CD4-positive, alpha-beta T cell treated with Interleukin-6 for 4 hours (primary cell): ENCODE data around the gene URAD.

Experiments used
- DNase-seq: peaks from one replicate; pipeline ENCODE4 v3.0.0-alpha.2; 2020; ENCODE audit warnings: mixed read lengths

Gene URAD

DNA sequence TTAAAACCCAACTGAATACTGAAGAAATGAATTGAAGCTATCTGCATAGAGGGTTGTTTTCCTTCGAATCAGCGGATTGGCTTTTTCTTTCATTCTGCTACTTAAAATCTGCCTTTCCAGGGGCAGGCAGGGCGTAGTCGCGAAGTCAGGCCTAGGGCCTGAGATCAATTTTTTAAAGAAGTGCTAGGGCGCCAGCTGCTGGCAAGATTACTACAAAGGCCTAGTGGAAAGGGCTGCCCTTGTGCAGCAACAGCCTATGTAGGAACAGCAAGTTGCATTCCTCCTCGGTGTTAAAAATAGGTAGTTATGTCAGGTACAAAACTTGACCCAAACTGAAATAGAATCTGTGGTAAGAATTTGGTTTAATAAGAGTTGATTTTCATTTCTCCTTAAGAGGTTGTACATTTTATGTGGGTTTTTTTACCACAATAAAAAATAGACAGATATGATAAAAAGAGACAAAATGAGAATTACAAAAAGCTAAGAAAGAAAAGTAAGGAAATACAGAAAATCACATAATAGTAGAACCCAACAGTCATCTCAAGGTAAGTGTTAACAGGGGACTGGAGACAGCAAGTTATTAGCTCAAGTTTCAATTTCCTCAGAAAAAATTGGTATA lies 9.5 kb upstream of the URAD start:
- peak; percentile 13 for DNase-seq

DNA sequence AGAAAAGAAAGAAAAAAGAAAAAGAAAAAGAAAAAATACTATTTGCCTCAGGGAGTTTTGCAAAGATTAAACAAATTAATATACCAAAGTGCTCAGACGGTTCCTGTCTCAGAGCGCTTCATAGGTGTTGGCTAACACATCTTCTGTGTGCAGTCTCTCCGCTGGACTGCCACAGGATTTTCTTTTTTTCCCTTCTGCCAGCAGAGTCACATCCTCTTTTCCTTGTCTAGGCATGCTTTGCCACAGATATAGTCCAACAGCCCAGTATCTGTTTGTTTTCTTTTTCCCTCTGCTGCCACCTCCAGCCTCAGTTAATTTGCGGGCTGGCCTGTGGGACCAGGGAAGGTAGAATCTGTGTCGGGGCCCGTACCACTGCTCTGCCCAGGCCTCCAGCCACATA lies 3.4 kb upstream of the URAD start:
- DNase-seq: no peak

DNA sequence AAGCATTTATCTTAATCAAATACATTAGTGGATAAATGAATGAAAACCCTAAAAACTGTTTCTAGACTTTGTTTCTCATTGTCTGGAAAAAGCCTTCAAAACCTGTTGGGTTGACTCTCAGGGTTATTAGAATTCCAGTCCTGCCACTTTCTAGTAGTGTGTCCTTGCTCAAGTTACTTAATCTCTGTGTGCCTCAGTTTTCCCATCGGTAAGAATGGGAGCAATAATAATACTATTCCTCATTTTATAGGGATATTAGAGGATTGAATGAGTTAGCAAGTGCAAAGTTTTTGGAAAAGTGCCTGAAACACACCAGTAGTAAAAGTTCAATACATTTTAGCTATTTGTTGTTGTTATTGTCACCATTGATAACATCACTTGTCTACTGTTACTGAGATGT lies 2.9 kb downstream of the URAD start:
- DNase-seq: no peak

DNA sequence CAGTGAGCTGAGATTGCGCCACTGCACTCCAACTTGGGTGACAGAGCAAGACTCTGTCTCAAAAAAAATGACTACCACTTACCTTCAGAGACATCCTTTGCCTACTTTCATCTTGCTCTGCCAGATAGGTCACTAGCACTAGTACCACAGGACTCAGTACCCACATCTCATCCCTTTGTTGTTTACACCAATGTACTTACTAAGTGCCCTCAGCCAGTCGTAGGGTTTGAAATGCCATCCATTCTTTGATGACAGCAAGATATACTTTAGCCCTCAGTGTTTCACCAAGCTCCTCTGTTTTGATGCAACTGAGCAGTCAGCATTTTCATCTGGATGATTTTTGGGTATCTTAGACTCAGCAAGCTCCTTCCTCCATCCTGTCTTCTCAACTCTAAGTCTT lies 6.1 kb downstream of the URAD start:
- DNase-seq: no peak

DNA sequence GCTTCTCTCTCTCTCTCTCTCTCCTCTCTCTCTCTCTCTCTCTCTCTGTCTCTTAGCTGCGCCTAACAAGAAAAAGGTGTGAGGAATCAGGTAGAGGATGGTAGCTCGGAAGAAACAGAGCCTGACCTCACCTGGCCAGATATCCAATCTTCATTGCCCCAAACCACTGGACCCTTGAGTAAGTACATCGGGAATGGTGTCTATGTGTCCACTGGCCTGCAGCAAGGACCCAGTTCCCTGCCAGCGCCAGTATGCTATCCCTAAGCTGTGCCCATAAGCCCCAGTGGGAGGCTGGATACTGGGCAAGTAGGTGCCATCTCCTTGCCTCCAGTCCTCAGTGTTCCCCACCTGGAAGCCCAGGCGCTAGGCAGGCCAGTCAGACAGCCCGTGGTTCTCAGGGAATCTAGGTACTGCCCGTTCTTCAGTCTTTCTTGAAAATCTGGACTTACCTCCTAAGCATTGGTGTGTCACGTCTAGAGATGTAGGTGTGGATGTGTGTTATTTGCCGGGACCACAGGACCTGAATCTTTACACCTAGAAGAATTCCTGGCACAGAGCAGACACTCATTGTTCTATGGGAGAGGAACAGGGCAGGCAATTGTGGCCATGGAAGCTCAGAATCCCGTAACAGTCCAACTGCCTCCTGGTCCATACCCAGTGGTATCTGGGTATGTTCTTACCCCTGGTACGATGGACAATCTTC lies 7.3 kb downstream of the URAD start:
- DNase-seq: no peak

DNA sequence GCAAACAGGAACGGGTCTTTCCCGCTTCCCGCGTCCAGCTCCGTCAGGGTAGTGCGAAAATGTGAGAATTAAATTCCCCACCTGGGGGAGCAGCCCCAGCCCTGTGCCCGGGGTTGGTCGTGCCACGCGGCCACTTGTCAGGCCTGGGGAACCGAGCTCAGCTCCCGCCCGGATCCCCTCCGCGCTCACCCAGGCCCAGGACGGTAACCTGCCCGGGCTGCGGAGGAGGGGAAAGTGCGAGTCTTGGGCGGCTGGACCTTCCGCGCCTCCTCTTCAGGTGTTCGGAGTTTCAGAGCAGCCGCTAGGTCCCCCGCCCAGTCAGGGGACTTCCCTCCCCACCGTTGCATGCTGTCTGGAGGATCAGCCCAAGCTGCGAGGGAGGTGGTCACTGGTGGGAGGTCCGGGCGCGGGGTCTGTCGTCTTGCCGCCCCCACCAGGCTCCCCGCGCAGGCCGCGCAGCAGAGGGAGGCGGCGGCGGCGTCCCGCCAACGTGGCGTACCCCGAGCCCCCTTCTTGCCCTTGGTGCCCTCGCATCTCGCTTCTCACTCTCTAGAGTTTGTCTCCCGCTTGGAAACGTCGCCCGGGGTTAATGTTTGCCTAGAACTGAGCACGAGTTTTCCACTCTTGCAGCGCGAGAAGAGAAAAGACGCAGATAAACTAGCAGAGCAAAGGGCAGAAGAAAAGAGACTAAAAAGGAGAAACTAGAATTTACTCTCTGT lies 8.1 kb downstream of the URAD start:
- no peak for DNase-seq

DNA sequence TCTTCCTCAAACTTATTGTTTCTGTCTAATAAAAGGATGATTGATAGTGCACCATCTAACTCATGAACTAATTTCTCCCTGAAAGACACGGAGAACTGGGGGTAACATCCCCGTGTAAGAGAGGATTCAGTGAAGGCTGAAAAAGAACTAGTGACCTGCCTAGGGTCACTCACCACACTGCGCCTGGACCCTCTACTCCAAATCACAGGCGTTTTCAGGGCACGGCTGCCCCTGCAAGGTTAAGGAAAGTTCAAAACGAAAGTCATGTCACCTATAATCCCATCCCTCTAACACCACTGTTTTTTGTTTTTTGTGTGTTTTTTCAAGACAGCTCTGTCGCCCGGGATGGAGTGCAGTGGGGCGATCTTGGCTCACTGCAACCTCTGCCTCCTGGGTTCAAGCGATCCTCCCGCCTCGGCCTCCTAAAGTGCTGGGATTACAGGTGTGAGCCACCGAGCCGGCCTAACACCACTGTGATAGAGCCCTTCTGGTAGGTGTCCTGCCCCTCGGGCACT lies 8.7 kb downstream of the URAD start:
- no peak for DNase-seq

DNA sequence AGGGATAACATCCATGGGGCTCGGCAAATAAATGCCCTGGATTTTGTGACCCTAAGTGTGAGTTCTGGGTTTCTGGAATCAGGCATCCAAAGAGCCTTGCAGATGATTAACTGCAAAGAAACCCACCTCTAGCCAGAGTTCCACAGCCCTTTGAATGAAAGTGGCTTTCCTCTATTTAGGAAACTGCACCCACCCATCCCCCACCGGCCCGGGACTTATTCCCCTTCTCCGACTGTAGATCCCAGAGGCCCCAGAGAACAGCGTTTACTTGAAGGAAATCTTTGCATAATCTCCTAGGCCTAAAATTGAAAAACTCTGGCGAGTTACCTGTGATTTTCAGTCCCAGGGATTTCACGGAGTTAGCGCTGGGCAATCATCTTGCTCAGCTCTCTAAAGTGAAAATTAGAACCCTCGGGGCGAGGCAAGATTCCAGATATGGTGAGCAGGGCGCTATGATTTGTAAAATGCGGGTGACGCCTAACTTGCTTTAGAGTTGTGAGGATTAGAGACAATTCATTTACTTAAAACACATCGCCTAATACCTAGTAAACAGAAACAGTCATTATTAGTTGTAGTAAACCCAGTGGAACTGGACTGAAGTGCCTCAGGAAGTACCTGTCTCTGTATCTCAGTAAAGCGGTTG lies 9.4 kb downstream of the URAD start:
- DNase-seq: no peak

DNA sequence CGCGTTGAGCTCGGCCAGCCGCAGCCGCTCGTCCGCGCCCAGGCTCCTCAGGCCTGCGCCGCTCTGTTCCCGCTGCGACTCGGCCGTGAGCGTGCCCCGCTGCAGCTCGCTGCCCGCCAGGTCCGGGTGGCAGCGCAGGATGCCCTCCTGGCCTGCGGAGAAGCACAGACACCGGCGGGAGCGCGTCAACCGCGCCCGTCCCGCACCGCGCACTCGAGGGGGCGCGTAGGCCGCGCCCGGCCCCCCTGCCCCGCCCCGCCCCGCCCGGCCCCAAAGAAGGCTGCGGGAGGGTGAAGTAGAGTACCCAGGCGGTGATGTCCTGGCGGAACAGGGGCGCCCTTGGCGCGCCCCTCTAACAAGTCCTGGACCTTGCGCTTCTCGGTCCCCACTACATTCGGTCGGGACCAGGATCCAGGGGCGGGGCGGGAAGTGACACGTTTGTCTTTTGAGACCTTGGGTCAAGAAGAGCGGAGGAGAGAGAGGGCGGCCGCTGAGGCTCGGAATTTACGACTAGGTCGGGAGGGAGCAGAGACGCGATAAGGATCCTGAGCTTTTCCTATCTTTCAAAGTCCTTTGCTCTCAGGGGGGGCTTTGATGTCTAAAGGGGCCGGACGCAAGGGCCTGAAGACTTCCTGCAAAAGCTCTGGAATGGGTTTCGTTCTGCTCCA lies 10.1 kb downstream of the URAD start:
- DNase-seq: no peak

DNA sequence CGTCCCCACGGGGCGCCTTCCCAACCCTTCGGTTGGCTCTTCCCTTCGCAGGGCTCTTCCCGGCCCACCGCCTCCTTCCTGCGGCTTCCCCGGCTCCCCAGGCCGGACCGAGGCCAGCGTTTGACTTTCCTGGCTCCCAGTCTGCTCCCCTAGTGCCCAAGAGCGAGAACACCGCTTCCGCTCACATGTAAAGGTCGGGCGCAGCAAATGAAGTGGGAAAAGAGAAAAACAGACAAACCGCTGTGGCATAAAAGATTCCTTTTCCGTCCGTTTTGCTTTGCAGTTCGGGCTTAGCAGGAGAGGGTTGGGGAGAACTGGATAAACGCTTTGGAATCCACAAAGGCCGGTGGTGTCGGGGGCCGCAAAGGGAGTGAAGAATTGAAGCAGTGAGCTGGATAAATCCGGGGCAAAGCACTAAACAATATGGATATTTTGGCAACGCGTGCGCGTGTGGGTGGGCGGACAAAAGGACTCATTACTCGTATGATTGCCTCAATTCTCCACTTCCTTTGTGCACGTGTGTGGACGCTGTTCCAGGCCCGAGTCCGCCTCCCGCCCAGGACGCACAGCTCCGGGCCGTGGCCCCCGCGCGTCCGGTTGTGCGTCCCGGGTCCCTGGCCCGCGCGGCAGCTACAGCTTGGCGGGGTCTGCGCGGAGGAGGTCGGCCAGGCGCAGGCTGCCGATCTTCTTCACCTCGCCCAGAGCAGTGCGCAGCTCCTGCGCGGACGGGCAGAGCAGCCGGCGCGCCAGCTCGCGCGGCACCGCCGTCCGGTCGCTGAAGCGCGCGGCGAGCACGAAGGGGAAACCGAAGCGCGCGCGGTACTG lies 10.8 kb downstream of the URAD start:
- no peak for DNase-seq

DNA sequence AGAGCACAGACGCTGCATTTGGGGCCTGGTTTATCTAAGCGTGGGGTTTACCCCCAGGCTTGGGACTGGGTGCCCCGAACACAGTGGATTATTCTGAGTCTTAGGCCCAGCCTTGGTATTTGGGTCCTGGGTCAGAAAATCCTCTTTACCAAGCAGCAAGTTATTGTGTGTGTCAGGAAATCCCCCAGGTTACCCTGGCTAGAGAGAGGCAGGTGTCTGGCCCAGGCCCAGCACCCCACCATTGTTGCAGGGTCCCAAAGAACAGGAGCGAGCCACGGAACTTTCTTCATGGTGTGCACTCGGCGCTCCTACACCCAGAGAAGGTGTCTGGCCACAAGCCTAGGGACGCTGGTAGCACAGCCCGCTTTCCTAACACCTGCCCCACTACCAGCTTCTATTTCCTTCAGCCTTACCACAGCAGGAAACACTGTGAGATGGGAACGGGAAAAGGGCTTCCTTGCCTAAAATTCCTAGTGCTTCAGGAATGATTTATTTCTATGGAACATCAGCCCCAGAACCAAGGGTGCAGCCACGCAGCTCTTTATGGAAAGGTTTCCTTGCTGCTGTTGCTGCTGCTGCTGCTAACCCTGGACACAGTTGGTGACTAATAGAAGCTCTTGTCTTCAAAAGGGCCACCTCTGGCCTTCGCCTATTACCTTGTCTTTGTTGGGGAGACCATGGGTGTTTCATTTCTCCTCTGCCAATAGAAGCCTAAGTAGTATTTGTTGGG lies 12.0 kb downstream of the URAD start:
- no peak for DNase-seq

DNA sequence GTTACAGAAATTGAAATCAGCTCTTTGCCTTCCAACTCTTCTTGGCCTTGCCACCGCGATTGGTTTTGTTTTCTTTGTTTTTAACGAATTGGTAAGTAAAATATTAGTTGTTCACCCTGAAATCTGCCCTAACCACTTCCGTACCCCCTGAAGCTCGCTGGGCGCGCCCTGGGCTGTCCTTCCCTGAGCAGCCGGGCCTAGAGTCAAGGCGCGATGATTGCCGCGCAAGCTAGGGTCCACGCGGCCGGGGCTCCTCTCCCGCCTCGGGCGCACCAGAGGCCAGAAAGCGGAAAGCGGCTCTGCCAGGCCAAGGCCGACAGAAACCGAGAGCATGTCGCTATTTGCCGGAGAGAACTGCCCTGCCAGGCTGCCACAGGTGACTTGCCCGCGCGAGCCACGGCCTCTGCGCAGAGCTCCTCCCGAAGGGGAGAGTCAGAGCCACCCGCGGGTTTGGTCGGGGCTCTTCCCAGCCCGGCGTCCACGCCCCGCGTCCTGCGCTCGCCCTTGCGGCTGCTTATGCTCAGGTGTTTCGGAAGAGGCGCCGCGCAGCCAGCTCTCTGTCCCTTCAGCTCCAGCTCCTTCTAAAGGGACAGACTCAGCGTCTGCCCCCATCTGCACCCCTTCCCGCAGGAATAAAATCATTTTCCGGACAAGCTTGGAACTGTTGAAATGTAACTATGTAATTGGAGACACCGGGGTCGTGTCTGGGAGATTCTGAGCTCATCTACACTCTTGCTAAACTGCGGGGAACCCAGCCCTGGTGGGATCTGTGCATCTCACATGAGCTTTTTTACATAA lies 12.7 kb downstream of the URAD start:
- no peak for DNase-seq

DNA sequence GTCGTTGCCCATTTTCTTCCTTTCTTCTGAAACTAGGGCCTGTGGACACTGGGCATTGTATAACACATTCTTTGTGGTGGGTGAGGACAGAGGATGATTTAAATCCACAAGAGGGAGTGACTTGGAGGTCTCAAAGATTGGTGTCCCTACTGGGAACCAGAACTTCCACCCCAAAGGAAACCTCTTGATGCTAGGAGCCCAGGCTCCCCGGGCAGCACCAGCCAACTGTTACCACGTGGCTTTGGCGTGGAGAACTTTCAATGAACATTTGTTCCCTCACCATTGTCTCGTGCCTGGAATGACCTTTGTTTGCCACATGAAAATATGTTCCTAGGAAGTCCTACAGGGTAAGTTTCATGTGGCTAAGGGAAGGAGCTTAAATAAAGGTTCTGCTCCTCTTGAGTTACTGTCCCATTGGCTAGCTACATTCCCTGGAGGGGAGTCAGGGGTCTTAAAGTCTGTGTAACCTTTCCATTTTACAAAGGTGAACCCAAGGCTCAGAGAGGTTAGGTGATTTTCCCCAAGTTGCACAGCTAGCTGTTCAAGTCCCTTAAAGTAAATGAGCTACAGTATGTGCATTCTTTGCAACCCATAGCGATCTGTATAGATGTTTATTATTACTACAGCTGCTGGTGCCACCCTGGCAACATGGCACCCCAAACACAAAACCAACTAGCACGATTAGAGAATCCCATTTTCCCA lies 14.4 kb downstream of the URAD start:
- no peak for DNase-seq

DNA sequence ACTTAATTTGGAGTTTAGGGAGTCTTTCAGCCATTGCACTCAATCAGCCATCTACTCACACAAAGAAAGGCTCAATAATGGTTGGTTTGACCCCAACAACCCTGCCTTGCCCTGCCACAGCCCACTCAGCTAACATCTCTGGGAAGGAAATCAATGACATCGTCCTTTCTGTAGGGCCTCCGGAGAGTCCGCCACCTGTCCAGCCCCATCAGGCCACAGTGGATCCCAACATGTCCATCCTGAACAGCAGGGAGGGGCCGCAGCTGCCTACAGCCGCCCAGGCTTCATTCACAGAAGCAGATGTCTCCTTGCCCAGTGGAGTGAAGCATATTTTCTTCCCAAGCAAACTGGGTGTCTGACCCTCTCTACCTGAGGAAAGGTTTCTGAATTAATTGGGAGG lies 15.2 kb downstream of the URAD start:
- no peak for DNase-seq

DNA sequence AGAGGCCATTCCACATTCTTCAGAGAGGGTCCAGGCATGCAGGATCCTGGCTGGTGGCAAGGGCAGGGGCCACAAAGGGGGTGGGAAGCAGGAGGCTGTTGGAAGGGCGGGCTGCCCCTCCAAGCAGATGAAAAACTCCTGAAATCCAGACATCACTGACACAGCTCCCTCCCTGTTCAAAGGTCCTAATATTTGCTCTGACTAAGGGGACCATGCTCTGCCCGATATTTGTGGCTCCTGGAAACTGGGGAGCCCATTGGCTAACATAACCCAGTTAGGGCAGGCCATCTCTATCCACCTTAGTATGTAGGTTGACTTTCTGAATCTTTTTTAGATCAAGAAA lies 16.0 kb downstream of the URAD start:
- DNase-seq: no peak

DNA sequence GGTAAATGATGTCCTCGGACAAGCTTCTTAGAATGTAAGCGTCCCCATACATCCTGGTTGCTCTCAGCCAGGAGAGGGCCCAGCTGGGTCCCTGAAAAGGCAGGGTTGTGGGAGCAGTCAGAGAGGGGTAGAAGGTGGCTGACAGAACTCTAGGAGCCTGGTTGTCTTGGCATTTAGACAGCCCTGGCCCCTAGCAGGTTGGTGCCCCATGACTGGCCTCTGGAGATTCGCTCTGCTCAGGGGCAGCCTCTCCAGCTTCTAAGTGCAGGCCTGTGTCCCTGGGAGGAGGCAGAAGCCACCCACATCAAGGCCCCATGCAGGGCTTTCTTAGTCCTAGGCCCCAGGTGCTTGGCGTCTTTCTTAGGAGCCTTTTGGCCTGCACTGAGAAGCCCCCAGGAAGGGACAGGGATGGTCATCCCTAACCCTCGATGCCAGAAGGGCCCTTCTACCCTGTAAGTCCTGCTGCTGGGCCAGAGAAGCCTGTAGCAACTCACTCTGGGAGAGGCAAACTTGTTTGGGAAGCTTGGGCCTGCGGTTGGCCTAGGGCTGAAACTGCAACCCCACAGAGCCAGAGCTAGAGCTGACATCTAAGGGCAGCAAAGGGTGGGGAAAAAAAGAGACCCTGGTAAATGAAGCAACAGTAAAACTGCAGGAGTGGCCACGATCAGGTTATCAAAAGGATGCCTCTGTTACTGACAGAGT lies 16.6 kb downstream of the URAD start:
- no peak for DNase-seq

DNA sequence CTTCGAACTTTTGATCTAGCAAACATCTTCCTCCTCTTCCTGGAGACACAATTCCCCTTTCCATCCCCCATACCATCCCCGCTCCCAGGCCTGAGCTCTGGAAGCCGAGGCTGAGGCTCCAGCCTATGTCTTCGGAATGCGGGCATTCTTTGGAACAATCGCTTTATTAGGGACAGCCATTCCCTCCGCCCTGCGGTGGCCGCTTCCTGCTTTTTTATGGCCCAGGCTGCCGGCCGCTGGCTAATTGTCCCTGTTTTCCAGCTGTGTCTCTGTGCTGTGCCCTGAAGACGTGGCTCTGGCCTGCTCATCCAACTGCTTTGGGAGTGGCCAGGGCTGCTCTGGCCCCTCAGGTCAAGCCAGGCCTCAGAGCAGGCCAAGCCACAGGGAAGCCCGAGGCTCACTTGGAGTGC lies 17.3 kb downstream of the URAD start:
- DNase-seq: no peak

DNA sequence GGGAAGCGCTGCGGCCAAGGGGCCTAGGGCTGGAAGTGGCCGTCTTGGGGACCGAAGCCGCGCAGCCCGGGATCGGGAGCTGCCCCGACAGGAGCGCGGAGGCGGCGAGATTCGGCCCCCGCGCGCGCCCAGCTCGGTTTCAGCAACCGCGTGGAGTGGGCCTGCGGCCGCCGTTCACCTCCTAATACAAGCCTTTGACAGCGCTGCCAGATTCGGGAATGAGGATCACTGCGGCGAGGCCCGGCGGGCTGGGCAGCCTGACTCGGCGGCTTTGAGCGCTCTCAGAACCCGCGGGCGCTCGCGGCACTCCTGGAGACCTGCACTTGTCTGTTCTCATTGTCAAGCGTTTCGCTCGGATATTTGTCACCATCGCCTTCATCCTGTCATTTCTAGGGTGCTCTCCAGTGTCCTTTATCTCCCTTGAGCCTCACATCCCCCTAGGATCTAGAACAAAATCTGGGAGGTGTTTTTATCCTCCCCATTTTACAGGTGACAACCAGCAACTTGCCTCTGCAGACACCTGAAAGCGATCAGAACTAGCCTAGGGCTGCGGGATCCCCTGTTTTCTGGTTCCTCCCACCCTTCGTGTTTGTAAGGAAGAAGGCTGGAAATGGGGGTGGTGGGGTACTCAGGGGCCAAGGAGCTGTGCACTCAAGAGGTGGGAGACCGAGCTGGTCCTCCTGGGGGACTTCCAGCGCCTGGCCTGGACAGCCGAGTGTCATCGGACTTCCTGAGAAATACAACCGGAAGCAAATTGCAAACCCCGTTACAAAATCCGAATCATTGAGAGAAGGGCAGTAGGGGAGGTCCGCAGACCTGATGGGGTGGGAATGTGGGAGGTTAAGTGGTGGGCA lies 17.9 kb downstream of the URAD start:
- DNase-seq: no peak
